Caco-2 (cell line): ENCODE measurements around the gene DLX5. TPM values are rescaled to one million over a fixed set of nuclear protein-coding genes. Genes with fewer than 3 reads are reported as not detected.

Experiments
- BruUV-seq: library from RNA; stranded (reverse); fragments of 400-500 nt; replicated peaks from 2 replicates; lab custom pipeline; 2021; lab: Mats Ljungman, UMichigan
- CTCF ChIA-PET: fragments of 300-600 bp; sonication (Branson Sonifier 250); formaldehyde crosslinking; loops from one replicate; lab custom pipeline; 2022; ENCODE audit warnings: antibody characterized with exemption; lab: Charles Lee
- POLR2A ChIA-PET: fragments of 300-600 bp; sonication (Branson Sonifier 250); formaldehyde crosslinking; loops from one replicate; lab custom pipeline; 2022; ENCODE audit warnings: antibody characterized with exemption; lab: Charles Lee
- DNase-seq, 2 experiments: peaks; one replicate each; pipeline versions ENCODE4 v3.0.0 to v3.0.0-alpha.2; 2020 to 2022
- H3K27me3 ChIP-seq: replicated peaks from 2 replicates; pipeline ENCODE4 v1.6.0; 2011; ENCODE audit warnings: low read length; ENCODE audit not compliant: control insufficient read depth, insufficient read depth
- H3K36me3 ChIP-seq: 2 replicates; pipeline ENCODE4 v1.5.1; 2011; ENCODE audit warnings: low read length; ENCODE audit not compliant: control insufficient read depth, insufficient read depth
- H3K4me1 ChIP-seq: fragments of 250-450 bp; sonication (Bioruptor Pico); 2 replicates; pipeline ENCODE4 v1.5.1; 2020; ENCODE audit warnings: mild to moderate bottlenecking
- H3K4me3 ChIP-seq: 2 replicates; pipeline ENCODE4 v1.5.1; 2011; ENCODE audit warnings: low read depth, mild to moderate bottlenecking, control low read depth, low read length
- H3K9me3 ChIP-seq: fragments of 250-450 bp; sonication (Bioruptor Pico); 2 replicates; pipeline ENCODE4 v1.5.1; 2020; ENCODE audit warnings: mild to moderate bottlenecking, moderate library complexity
- H3K27ac Mint-ChIP-seq: one replicate; pipeline ENCODE4 v1.8.0; 2022; ENCODE audit warnings: mixed read lengths; ENCODE audit not compliant: unreplicated experiment
- H3K27me3 Mint-ChIP-seq: one replicate; pipeline ENCODE4 v1.8.0; 2022; ENCODE audit warnings: mixed read lengths; ENCODE audit not compliant: insufficient read depth, unreplicated experiment
- H3K36me3 Mint-ChIP-seq: one replicate; pipeline ENCODE4 v1.8.0; 2022; ENCODE audit warnings: mild to moderate bottlenecking, mixed read lengths; ENCODE audit not compliant: insufficient read depth, unreplicated experiment
- H3K4me1 Mint-ChIP-seq: one replicate; pipeline ENCODE4 v1.8.0; 2022; ENCODE audit warnings: low read depth, mixed read lengths; ENCODE audit not compliant: unreplicated experiment
- H3K4me3 Mint-ChIP-seq: one replicate; pipeline ENCODE4 v1.8.0; 2022; ENCODE audit warnings: mild to moderate bottlenecking, moderate library complexity, mixed read lengths; ENCODE audit not compliant: unreplicated experiment
- H3K9me3 Mint-ChIP-seq: one replicate; pipeline ENCODE4 v1.8.0; 2022; ENCODE audit warnings: mixed read lengths; ENCODE audit not compliant: unreplicated experiment
- intact Hi-C: fragments of 100-400 bp; cut with micrococcal nuclease; formaldehyde crosslinking; loops from one replicate; pipeline ENCODE4 v1.10.0; 2022; ENCODE audit not compliant: unreplicated experiment
- total RNA-seq: library from RNA; stranded (reverse); gene quantifications from 2 replicates; pipeline ENCODE4 v1.2.3, GENCODE V29; 2022
- TF ChIP-seq, protein P1 (sequence below), 2 experiments: fragments of 200-600 bp in 1 of 2; IDR thresholded peaks; 1 replicate in 1 of 2; 2 replicates in 1 of 2; pipeline versions ENCODE4 v1.5.1 to v1.8.0; 2011 to 2022; ENCODE audit warnings: antibody characterized with exemption in 1 of 2, control low read depth in 1 of 2, inconsistent platforms in 1 of 2, low read depth in 1 of 2, low read length in 1 of 2, mild to moderate bottlenecking in 1 of 2, moderate library complexity in 1 of 2; ENCODE audit not compliant: insufficient read depth in 1 of 2, severe bottlenecking in 1 of 2, unreplicated experiment in 1 of 2

Gene DLX5
- total RNA-seq, 1 experiment from 2014 or later = not detected

DNA sequence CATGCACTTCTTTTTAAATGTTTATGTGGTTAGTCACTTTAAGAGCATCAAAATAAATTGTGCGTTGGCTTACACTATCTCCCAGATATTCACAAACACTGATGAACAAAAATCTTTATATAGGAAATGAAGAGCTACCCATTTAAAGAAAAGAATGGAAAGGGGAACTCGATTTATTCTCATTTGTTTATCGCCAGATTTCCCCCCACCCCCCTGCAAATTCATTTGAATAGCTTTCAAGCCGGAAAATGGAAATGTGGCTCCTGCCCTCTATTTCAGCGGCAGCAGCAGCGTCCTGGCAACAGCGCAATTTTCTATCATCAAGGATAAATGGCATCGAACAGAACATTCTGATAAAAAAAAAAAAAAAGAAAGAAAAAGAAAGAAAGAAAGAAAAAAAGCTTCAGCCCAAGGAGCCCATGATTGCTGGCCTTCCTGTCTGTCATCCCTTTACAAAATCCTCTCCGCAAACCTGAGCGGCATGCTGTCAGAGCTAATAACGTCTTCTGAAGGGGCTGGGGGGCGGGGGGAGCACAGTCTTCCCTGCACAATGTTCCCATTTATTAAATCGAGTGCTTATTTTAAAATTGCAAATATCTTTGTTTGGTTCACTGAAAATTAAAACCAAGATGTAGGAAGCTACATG is 33.0 kb downstream of the DLX5 start:
- ChIA-PET POLR2A (no interaction called here), CTCF (no interaction called here)
- H3K4me1 Mint-ChIP-seq = no peaks in the 10 kb centered on the region
- intact Hi-C loops = no loop called here
- Histone ChIP-seq H3K27me3 (no peaks in the 10 kb centered on the region), H3K4me3 (no peak overlapping the region), H3K36me3 (no peaks in the 10 kb centered on the region), H3K9me3 (no peaks in the 10 kb centered on the region), H3K4me1 (no peaks in the 10 kb centered on the region)
- no peaks in the 10 kb centered on the region for H3K9me3 Mint-ChIP-seq
- no peaks in the 10 kb centered on the region for H3K36me3 Mint-ChIP-seq
- H3K27me3 Mint-ChIP-seq = no peaks in the 10 kb centered on the region
- H3K27ac Mint-ChIP-seq = no peak overlapping the region
- no TSS peak for BruUV-seq
- DNase-seq = no peak
- no peak overlapping the region for H3K4me3 Mint-ChIP-seq
- TF ChIP-seq, protein P1, sequence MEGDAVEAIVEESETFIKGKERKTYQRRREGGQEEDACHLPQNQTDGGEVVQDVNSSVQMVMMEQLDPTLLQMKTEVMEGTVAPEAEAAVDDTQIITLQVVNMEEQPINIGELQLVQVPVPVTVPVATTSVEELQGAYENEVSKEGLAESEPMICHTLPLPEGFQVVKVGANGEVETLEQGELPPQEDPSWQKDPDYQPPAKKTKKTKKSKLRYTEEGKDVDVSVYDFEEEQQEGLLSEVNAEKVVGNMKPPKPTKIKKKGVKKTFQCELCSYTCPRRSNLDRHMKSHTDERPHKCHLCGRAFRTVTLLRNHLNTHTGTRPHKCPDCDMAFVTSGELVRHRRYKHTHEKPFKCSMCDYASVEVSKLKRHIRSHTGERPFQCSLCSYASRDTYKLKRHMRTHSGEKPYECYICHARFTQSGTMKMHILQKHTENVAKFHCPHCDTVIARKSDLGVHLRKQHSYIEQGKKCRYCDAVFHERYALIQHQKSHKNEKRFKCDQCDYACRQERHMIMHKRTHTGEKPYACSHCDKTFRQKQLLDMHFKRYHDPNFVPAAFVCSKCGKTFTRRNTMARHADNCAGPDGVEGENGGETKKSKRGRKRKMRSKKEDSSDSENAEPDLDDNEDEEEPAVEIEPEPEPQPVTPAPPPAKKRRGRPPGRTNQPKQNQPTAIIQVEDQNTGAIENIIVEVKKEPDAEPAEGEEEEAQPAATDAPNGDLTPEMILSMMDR (IDR thresholded peaks at IDR 0.05; ENCODE audit: insufficient read depth in 1 of 2, low read depth in 1 of 2, low read length in 1 of 2, severe bottlenecking in 1 of 2, unreplicated experiment in 1 of 2) = no peak

DNA sequence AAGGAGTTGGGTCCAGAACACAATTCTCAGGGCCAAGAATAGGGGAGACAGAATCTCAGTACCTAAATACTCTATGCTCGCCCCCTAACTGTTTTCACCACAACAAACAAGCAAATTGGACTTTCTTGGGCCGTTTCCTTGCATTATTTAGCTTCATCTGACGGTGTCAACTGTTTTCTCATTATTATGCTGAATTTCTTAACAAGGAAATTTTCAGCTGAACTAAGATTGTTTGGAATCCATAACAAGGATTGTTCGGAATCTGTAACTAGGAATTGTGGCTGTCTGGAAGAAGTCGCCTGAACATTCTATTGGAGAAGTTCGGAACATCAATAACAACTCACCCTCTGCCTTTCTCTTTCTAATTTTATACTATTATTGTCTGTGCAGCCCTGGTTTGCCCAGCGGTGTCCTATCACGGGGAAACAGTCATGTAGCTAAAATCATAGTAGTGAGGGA is 34.7 kb downstream of the DLX5 start:
- TF ChIP-seq, protein P1 (IDR thresholded peaks at IDR 0.05; ENCODE audit: insufficient read depth in 1 of 2, low read depth in 1 of 2, low read length in 1 of 2, severe bottlenecking in 1 of 2, unreplicated experiment in 1 of 2) = no peak
- no peaks in the 10 kb centered on the region for H3K4me1 Mint-ChIP-seq
- ChIA-PET CTCF (no interaction called here), POLR2A (no interaction called here)
- H3K4me3 ChIP-seq = no peak overlapping the region
- no peaks in the 10 kb centered on the region for H3K27me3 Mint-ChIP-seq
- intact Hi-C loops = no loop called here
- no peaks in the 10 kb centered on the region for H3K36me3 Mint-ChIP-seq
- H3K9me3 ChIP-seq = no peaks in the 10 kb centered on the region
- H3K27ac Mint-ChIP-seq = no peak overlapping the region
- no TSS peak for BruUV-seq
- no peaks in the 10 kb centered on the region for H3K27me3 ChIP-seq
- H3K4me1 ChIP-seq = no peaks in the 10 kb centered on the region
- no peaks in the 10 kb centered on the region for H3K36me3 ChIP-seq
- no peak for DNase-seq
- no peak overlapping the region for H3K4me3 Mint-ChIP-seq
- no peaks in the 10 kb centered on the region for H3K9me3 Mint-ChIP-seq

- no peak for DNase-seq
- ChIA-PET POLR2A (no interaction called here), CTCF (interaction anchor here (1.2 kb wide), 1 partner anchor 27 kb away, joined by 3 read pairs; no protein-coding TSS in a partner anchor)
- H3K4me1 Mint-ChIP-seq = no peaks in the 10 kb centered on the region
- H3K27me3 ChIP-seq = no peaks in the 10 kb centered on the region
- no peak overlapping the region for H3K4me3 ChIP-seq
- no peaks in the 10 kb centered on the region for H3K9me3 ChIP-seq
- no peaks in the 10 kb centered on the region for H3K36me3 ChIP-seq
- TF ChIP-seq, protein P1 (IDR thresholded peaks at IDR 0.05; ENCODE audit: insufficient read depth in 1 of 2, low read depth in 1 of 2, low read length in 1 of 2, severe bottlenecking in 1 of 2, unreplicated experiment in 1 of 2) = no peak
- H3K4me1 ChIP-seq = no peaks in the 10 kb centered on the region
- no peaks in the 10 kb centered on the region for H3K9me3 Mint-ChIP-seq
- no peak overlapping the region for H3K4me3 Mint-ChIP-seq
- no peaks in the 10 kb centered on the region for H3K27me3 Mint-ChIP-seq
- H3K27ac Mint-ChIP-seq = no peak overlapping the region
- intact Hi-C loops = no loop called here
- H3K36me3 Mint-ChIP-seq = no peaks in the 10 kb centered on the region
- BruUV-seq = no TSS peak
Measured at GRCh38 chr7:96989241-96989858, 35.3 kb downstream of the DLX5 start.
